H9 (cell line): ENCODE data around the gene CHD6. TPM values are rescaled to one million over a fixed set of nuclear protein-coding genes. Genes with fewer than 3 reads are reported as not detected.

Experiments
- DNase-seq: peaks from one replicate; pipeline ENCODE4 v3.0.0-alpha.2; 2017
- H2AFZ ChIP-seq: one replicate; pipeline ENCODE4 v1.6.1; 2013; ENCODE audit warnings: mild to moderate bottlenecking, low read length, control low read depth, moderate library complexity
- H2AK5ac ChIP-seq: 2 replicates; pipeline ENCODE4 v1.6.1; 2013; ENCODE audit warnings: low read length, control low read depth, mixed read lengths; ENCODE audit not compliant: insufficient read length
- H2BK120ac ChIP-seq: one replicate; pipeline ENCODE4 v1.6.1; 2013; ENCODE audit warnings: low read depth, mild to moderate bottlenecking, low read length, control low read depth, inconsistent platforms; ENCODE audit not compliant: poor library complexity, severe bottlenecking
- H2BK12ac ChIP-seq: 2 replicates; pipeline ENCODE4 v1.6.1; 2013; ENCODE audit warnings: low read length, control low read depth, mixed read lengths, low read depth; ENCODE audit not compliant: insufficient read length
- H2BK15ac ChIP-seq: 2 replicates; pipeline ENCODE4 v1.6.1; 2013; ENCODE audit warnings: low read depth, low read length, control low read depth
- H2BK20ac ChIP-seq: one replicate; pipeline ENCODE4 v1.6.1; 2013; ENCODE audit warnings: low read depth, mild to moderate bottlenecking, low read length, control low read depth, inconsistent platforms; ENCODE audit not compliant: poor library complexity, severe bottlenecking
- H2BK5ac ChIP-seq: 2 replicates; pipeline ENCODE4 v1.6.1; 2013; ENCODE audit warnings: low read length, control low read depth, mixed read lengths; ENCODE audit not compliant: insufficient read length
- H3K14ac ChIP-seq: 2 replicates; pipeline ENCODE4 v1.6.1; 2013; ENCODE audit warnings: low read length, control low read depth; ENCODE audit not compliant: insufficient read depth
- H3K18ac ChIP-seq: 2 replicates; pipeline ENCODE4 v1.6.1; 2013; ENCODE audit warnings: low read depth, mild to moderate bottlenecking, mixed read lengths, low read length, control low read depth; ENCODE audit not compliant: insufficient read length
- H3K23ac ChIP-seq: 2 replicates; pipeline ENCODE4 v1.6.1; 2013; ENCODE audit warnings: low read length, control low read depth, mixed read lengths, low read depth; ENCODE audit not compliant: insufficient read length
- H3K23me2 ChIP-seq: 2 replicates; pipeline ENCODE4 v1.6.1; 2013; ENCODE audit warnings: low read depth, mild to moderate bottlenecking, mixed read lengths, low read length, control low read depth; ENCODE audit not compliant: insufficient read length, poor library complexity, severe bottlenecking
- H3K27ac ChIP-seq: 2 replicates; pipeline ENCODE4 v1.5.1; 2013; ENCODE audit warnings: low read length, control low read depth, mixed read lengths, low read depth; ENCODE audit not compliant: insufficient read length
- H3K27me3 ChIP-seq: 2 replicates; pipeline ENCODE4 v1.6.1; 2013; ENCODE audit warnings: low read length, control low read depth, inconsistent platforms; ENCODE audit not compliant: insufficient read depth
- H3K4ac ChIP-seq: 2 replicates; pipeline ENCODE4 v1.6.1; 2013; ENCODE audit warnings: low read depth, mild to moderate bottlenecking, control low read depth, inconsistent platforms, low read length, moderate library complexity
- H3K4me1 ChIP-seq: 2 replicates; pipeline ENCODE4 v1.6.1; 2013; ENCODE audit warnings: low read length, control low read depth, inconsistent platforms; ENCODE audit not compliant: insufficient read depth
- H3K4me2 ChIP-seq: 2 replicates; pipeline ENCODE4 v1.6.1; 2013; ENCODE audit warnings: low read length, control low read depth, mixed read lengths; ENCODE audit not compliant: insufficient read length, insufficient read depth
- H3K56ac ChIP-seq: 2 replicates; pipeline ENCODE4 v1.6.1; 2013; ENCODE audit warnings: low read depth, mild to moderate bottlenecking, mixed read lengths, low read length, control low read depth; ENCODE audit not compliant: insufficient read length
- H3K79me1 ChIP-seq: 2 replicates; pipeline ENCODE4 v1.6.1; 2013; ENCODE audit warnings: low read depth, mild to moderate bottlenecking, moderate library complexity, low read length, control low read depth, inconsistent platforms; ENCODE audit not compliant: insufficient read depth, poor library complexity, severe bottlenecking
- H3K79me2 ChIP-seq: 2 replicates; pipeline ENCODE4 v1.6.1; 2013; ENCODE audit warnings: low read length, control low read depth, inconsistent platforms; ENCODE audit not compliant: insufficient read depth
- H3K9ac ChIP-seq: 2 replicates; pipeline ENCODE4 v1.6.1; 2013; ENCODE audit warnings: low read length, control low read depth, mixed read lengths; ENCODE audit not compliant: insufficient read length; ENCODE audit errors: extremely low read depth
- H3K9me3 ChIP-seq: one replicate; pipeline ENCODE4 v1.6.1; 2013; ENCODE audit warnings: low read depth, low read length, inconsistent platforms; ENCODE audit not compliant: control insufficient read depth
- H3T11ph ChIP-seq: one replicate; pipeline ENCODE4 v1.6.1; 2013; ENCODE audit warnings: mild to moderate bottlenecking, low read length, control low read depth, inconsistent platforms
- H4K20me1 ChIP-seq: one replicate; pipeline ENCODE4 v1.6.1; 2013; ENCODE audit not compliant: control insufficient read depth, insufficient read length, insufficient read depth
- H4K5ac ChIP-seq: 2 replicates; pipeline ENCODE4 v1.6.1; 2013; ENCODE audit warnings: low read depth, mild to moderate bottlenecking, mixed read lengths, low read length, control low read depth; ENCODE audit not compliant: insufficient read length
- H4K8ac ChIP-seq: replicated peaks from 2 replicates; pipeline ENCODE4 v1.6.1; 2013; ENCODE audit warnings: low read length, control low read depth, mixed read lengths, low read depth; ENCODE audit not compliant: insufficient read length
- H4K91ac ChIP-seq: 2 replicates; pipeline ENCODE4 v1.6.1; 2013; ENCODE audit warnings: low read depth, mild to moderate bottlenecking, moderate library complexity, mixed read lengths, low read length, control low read depth; ENCODE audit not compliant: insufficient read length
- H3K27ac Mint-ChIP-seq, 3 experiments: 2 replicates in 2 of 3; 3 replicates in 1 of 3; pipeline ENCODE4 v1.8.0; 2020 to 2021; ENCODE audit warnings: mixed read lengths in 3 of 3, mild to moderate bottlenecking in 1 of 3, moderate library complexity in 1 of 3
- H3K27me3 Mint-ChIP-seq: 2 replicates; pipeline ENCODE4 v1.8.0; 2021; ENCODE audit warnings: low read depth, mild to moderate bottlenecking, moderate library complexity, mixed read lengths
- H3K36me3 Mint-ChIP-seq, 3 experiments: 2 replicates in 2 of 3; 3 replicates in 1 of 3; pipeline ENCODE4 v1.8.0; 2020 to 2021; ENCODE audit warnings: low read depth in 3 of 3, mixed read lengths in 3 of 3; ENCODE audit not compliant: insufficient read depth in 1 of 3
- H3K4me1 Mint-ChIP-seq, 2 experiments: 2 replicates each; pipeline ENCODE4 v1.8.0; 2020; ENCODE audit warnings: mixed read lengths in 2 of 2
- H3K4me3 Mint-ChIP-seq, 2 experiments: 2 replicates in 1 of 2; 3 replicates in 1 of 2; pipeline ENCODE4 v1.8.0; 2020 to 2021; ENCODE audit warnings: mild to moderate bottlenecking in 2 of 2, mixed read lengths in 2 of 2, moderate library complexity in 1 of 2
- H3K9me3 Mint-ChIP-seq, 2 experiments: 2 replicates in 1 of 2; 3 replicates in 1 of 2; pipeline ENCODE4 v1.8.0; 2020; ENCODE audit warnings: mild to moderate bottlenecking in 2 of 2, mixed read lengths in 2 of 2, moderate library complexity in 1 of 2
- WGBS: extraction: QIAGEN DNeasy Blood & Tissue Kit; methylation state at CpG from one replicate; pipeline ENCODE4 v1.1.7; 2013; ENCODE audit warnings: missing lambda C conversion rate, low lambda C conversion rate, mixed read lengths; ENCODE audit not compliant: insufficient read length; ENCODE audit errors: extremely low coverage; 5-methylcytosine and 5-hydroxymethylcytosine counted together
- total RNA-seq: library from RNA; stranded (reverse); gene quantifications from 2 replicates; pipeline ENCODE4 v1.2.1, GENCODE V29; 2021
- TF ChIP-seq, protein P1 (sequence below): fragments of 200-600 bp; sonication (generic); conservative IDR thresholded peaks from 3 replicates; pipeline ENCODE4 v1.8.0; 2021; ENCODE audit warnings: antibody characterized with exemption, mild to moderate bottlenecking

Gene CHD6
- total RNA-seq, 1 experiment from 2014 or later = 51.5 TPM

DNA sequence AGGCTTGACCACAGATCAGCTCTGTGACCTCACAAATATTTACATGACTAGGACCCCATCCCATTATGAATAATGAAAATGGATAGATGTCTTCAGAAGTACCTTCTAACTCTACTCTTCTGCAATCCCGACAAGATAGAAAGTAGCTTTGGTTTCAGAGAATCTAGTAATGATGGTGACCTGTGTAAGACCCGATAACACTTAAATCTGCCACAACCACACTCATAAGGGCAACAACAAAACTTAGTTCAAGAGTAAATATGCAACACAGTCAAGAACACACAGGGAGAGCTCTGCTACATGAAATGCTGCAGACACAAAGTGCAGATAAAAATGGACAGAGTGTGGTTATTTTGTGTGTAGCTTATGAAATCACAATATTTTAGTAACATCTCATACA is 9.6 kb downstream of the CHD6 start:
- Histone ChIP-seq H4K8ac (no peak overlapping the region), H3K4me2 (no peak overlapping the region), H3K23me2 (no peaks in the 10 kb centered on the region), H3K18ac (no peak overlapping the region), H2BK12ac (no peak overlapping the region), H3K23ac (no peak overlapping the region), H3K14ac (no peak overlapping the region), H2BK5ac (no peak overlapping the region), H2AFZ (no peak overlapping the region), H3T11ph (no peak overlapping the region), H3K9ac (no peak overlapping the region), H3K27ac (no peak overlapping the region), H2BK120ac (no peak overlapping the region), H3K56ac (no peak overlapping the region), H4K20me1 (no peaks in the 10 kb centered on the region), H3K4ac (no peak overlapping the region), H4K5ac (no peak overlapping the region), H4K91ac (no peak overlapping the region), H2BK15ac (no peak overlapping the region), H3K27me3 (no peaks in the 10 kb centered on the region), H2BK20ac (no peak overlapping the region), H3K79me1 (no peaks in the 10 kb centered on the region), H3K4me1 (peaks cover 5% of the 10 kb centered on the region), H2AK5ac (no peak overlapping the region), H3K9me3 (no peaks in the 10 kb centered on the region), H3K79me2 (peaks cover 57% of the 10 kb centered on the region)
- DNase-seq = no peak
- H3K27me3 Mint-ChIP-seq = no peaks in the 10 kb centered on the region
- H3K9me3 Mint-ChIP-seq = no peaks in the 10 kb centered on the region; a peak in 1 of 5 replicates
- H3K36me3 Mint-ChIP-seq = peaks cover 2 to 8% (median 6%) of the 10 kb centered on the region in 3 experiments; a peak in 4 of 7 replicates
- no CpG with 5 or more reads among the region's 2 CpGs for WGBS
- TF ChIP-seq, protein P1, sequence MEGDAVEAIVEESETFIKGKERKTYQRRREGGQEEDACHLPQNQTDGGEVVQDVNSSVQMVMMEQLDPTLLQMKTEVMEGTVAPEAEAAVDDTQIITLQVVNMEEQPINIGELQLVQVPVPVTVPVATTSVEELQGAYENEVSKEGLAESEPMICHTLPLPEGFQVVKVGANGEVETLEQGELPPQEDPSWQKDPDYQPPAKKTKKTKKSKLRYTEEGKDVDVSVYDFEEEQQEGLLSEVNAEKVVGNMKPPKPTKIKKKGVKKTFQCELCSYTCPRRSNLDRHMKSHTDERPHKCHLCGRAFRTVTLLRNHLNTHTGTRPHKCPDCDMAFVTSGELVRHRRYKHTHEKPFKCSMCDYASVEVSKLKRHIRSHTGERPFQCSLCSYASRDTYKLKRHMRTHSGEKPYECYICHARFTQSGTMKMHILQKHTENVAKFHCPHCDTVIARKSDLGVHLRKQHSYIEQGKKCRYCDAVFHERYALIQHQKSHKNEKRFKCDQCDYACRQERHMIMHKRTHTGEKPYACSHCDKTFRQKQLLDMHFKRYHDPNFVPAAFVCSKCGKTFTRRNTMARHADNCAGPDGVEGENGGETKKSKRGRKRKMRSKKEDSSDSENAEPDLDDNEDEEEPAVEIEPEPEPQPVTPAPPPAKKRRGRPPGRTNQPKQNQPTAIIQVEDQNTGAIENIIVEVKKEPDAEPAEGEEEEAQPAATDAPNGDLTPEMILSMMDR = no peak
- H3K27ac Mint-ChIP-seq = peak overlapping the region in 1 of 3 experiments; percentile 44; a peak in 2 of 7 replicates
- H3K4me1 Mint-ChIP-seq = peaks cover 19 to 25% of the 10 kb centered on the region in 2 experiments
- no peak overlapping the region for H3K4me3 Mint-ChIP-seq
